Activated CD8-positive, alpha-beta T cell treated with anti-CD3 and anti-CD28 coated beads for 36 hours (primary cell): ENCODE measurements around the gene SART3. TPM values are rescaled to one million over a fixed set of nuclear protein-coding genes. Genes with fewer than 3 reads are reported as not detected.

Experiments
- ATAC-seq: fragments of 200-7000 bp; cut with Tn5 transposase; one replicate; pipeline ENCODE4 v1.10.0; 2021; ENCODE audit warnings: mild to moderate bottlenecking, moderate library complexity
- CTCF ChIA-PET: fragments of 350-600 bp; sonication (Branson Sonifier 250); formaldehyde crosslinking; loops from one replicate; lab custom pipeline; 2021; ENCODE audit warnings: antibody characterized with exemption; lab: Charles Lee
- POLR2A ChIA-PET: fragments of 350-600 bp; sonication (Branson Sonifier 250); formaldehyde crosslinking; loops from one replicate; lab custom pipeline; 2021; ENCODE audit warnings: antibody characterized with exemption; lab: Charles Lee
- DNase-seq: peaks from one replicate; pipeline ENCODE4 v3.0.0-alpha.2; 2020
- H3K27ac Mint-ChIP-seq: one replicate; pipeline ENCODE4 v1.8.0; 2021; ENCODE audit warnings: mild to moderate bottlenecking, mixed read lengths
- H3K27me3 Mint-ChIP-seq: one replicate; pipeline ENCODE4 v1.8.0; 2021; ENCODE audit warnings: mixed read lengths
- H3K36me3 Mint-ChIP-seq: one replicate; pipeline ENCODE4 v1.8.0; 2021; ENCODE audit warnings: low read depth, mixed read lengths
- H3K4me1 Mint-ChIP-seq: one replicate; pipeline ENCODE4 v1.8.0; 2021; ENCODE audit warnings: low read depth, mixed read lengths
- H3K4me3 Mint-ChIP-seq: one replicate; pipeline ENCODE4 v1.8.0; 2021; ENCODE audit warnings: mild to moderate bottlenecking, moderate library complexity, mixed read lengths
- H3K9me3 Mint-ChIP-seq: one replicate; pipeline ENCODE4 v1.8.0; 2021; ENCODE audit warnings: mixed read lengths
- CTCF ChIP-seq: fragments of 200-600 bp; IDR thresholded peaks from one replicate; pipeline ENCODE4 v1.8.0; 2022; ENCODE audit warnings: antibody characterized with exemption, mild to moderate bottlenecking
- intact Hi-C: fragments of 100-400 bp; cut with micrococcal nuclease; formaldehyde crosslinking; loops from one replicate; pipeline ENCODE4 v1.10.0; 2022
- total RNA-seq, 2 experiments: library from RNA; stranded (reverse); gene quantifications; one replicate each; pipeline ENCODE4 v1.2.3, GENCODE V29; 2021

SART3 gene
- total RNA-seq, 2 experiments from 2014 or later = 80.1 to 81.4 TPM

GRCh38 chr12:108473400-108474055 lies 87.4 kb downstream of the SART3 start:
- no peak for DNase-seq
- H3K27ac Mint-ChIP-seq = no peak overlapping the region
- no peaks in the 10 kb centered on the region for H3K9me3 Mint-ChIP-seq
- ATAC-seq = no peak
- intact Hi-C loops = no loop called here
- no peak for TF ChIP-seq CTCF
- CTCF ChIA-PET = no interaction called here
- H3K36me3 Mint-ChIP-seq = no peaks in the 10 kb centered on the region
- no peak overlapping the region for H3K4me3 Mint-ChIP-seq
- H3K4me1 Mint-ChIP-seq = no peaks in the 10 kb centered on the region
- peaks cover 4% of the 10 kb centered on the region for H3K27me3 Mint-ChIP-seq
- POLR2A ChIA-PET = no interaction called here

Other genes starting within 250 kb of the SART3 start
- gene CMKLR1, start 221.9 kb downstream of the SART3 start, total RNA-seq = not detected
- gene FICD, start 45.9 kb downstream of the SART3 start, total RNA-seq = 1 to 10 TPM; 3.4 to 3.9 TPM
- gene ISCU, start 1.4 kb upstream of the SART3 start, total RNA-seq = 10 to 100 TPM; 69.4 to 70.5 TPM
- not detected for gene TMEM119, start 36.9 kb upstream of the SART3 start, total RNA-seq
- gene SELPLG, start 72.7 kb upstream of the SART3 start, total RNA-seq = 10 to 100 TPM; 22.1 to 23.8 TPM
- gene CORO1C, start 170.3 kb upstream of the SART3 start, total RNA-seq = 10 to 100 TPM; 90.1 to 98.9 TPM